A673 (cell line): Measurements from ENCODE around the gene MTHFD1L. TPM values are rescaled to one million over a fixed set of nuclear protein-coding genes. Genes with fewer than 3 reads are reported as not detected.
A peak's percentile ranks its signal among the peaks of the same experiment; 100 is the strongest.

ENCODE experiments used
- BruUV-seq: library from RNA; stranded (reverse); fragments of 400-500 nt; replicated peaks from 2 replicates; lab custom pipeline; 2021; lab: Mats Ljungman, UMichigan
- CTCF ChIA-PET: fragments of 300-600 bp; sonication (Branson Sonifier 250); formaldehyde crosslinking; loops from one replicate; lab custom pipeline; 2022; ENCODE audit warnings: antibody characterized with exemption; lab: Charles Lee
- POLR2A ChIA-PET: fragments of 300-600 bp; sonication (Branson Sonifier 250); formaldehyde crosslinking; loops from one replicate; lab custom pipeline; 2022; ENCODE audit warnings: antibody characterized with exemption; ENCODE audit not compliant: low non-redundant PET; lab: Charles Lee
- DNase-seq: peaks from one replicate; pipeline ENCODE4 v3.0.0-alpha.2; 2015; ENCODE audit warnings: low spot score
- H3K27ac ChIP-seq: fragments of 200-600 bp; sonication (generic); 2 replicates; pipeline ENCODE4 v1.5.1; 2016; ENCODE audit warnings: mixed run types, low read depth, mild to moderate bottlenecking, mixed read lengths, antibody characterized with exemption, low read length; ENCODE audit not compliant: poor library complexity, severe bottlenecking
- H3K27me3 ChIP-seq: fragments of 200-600 bp; sonication (generic); replicated peaks from 2 replicates; pipeline ENCODE4 v1.6.1; 2017; ENCODE audit warnings: mixed run types, low read depth, mild to moderate bottlenecking, mixed read lengths, antibody characterized with exemption, low read length; ENCODE audit not compliant: insufficient read depth, poor library complexity
- H3K36me3 ChIP-seq: fragments of 200-600 bp; sonication (generic); 2 replicates; pipeline ENCODE4 v1.6.1; 2016; ENCODE audit warnings: mixed run types, mild to moderate bottlenecking, mixed read lengths, antibody characterized with exemption, low read length; ENCODE audit not compliant: insufficient read depth, poor library complexity, severe bottlenecking
- H3K4me1 ChIP-seq: fragments of 200-600 bp; sonication (generic); 2 replicates; pipeline ENCODE4 v1.6.1; 2017; ENCODE audit warnings: mixed run types, mild to moderate bottlenecking, mixed read lengths, antibody characterized with exemption, low read length; ENCODE audit not compliant: insufficient read depth, poor library complexity, severe bottlenecking
- H3K4me3 ChIP-seq: fragments of 200-600 bp; sonication (generic); 2 replicates; pipeline ENCODE4 v1.5.1; 2016; ENCODE audit warnings: low read depth, mixed run types, mild to moderate bottlenecking, mixed read lengths, low read length; ENCODE audit not compliant: poor library complexity, severe bottlenecking
- H3K9me3 ChIP-seq: fragments of 200-600 bp; sonication (generic); 2 replicates; pipeline ENCODE4 v1.6.1; 2016; ENCODE audit warnings: mixed run types, low read depth, mild to moderate bottlenecking, mixed read lengths, antibody characterized with exemption, low read length; ENCODE audit not compliant: poor library complexity, severe bottlenecking
- CTCF ChIP-seq: fragments of 300-800, 200-600 bp; sonication (generic); conservative IDR thresholded peaks from 2 replicates; pipeline ENCODE4 v1.5.1; 2017; ENCODE audit warnings: low read depth, mild to moderate bottlenecking, antibody characterized with exemption, low read length, moderate library complexity, mixed read lengths
- EZH2 ChIP-seq: fragments of 200-600 bp; sonication (generic); IDR thresholded peaks from 2 replicates; pipeline ENCODE4 v1.6.1; 2017; ENCODE audit warnings: borderline replicate concordance, low read depth, mild to moderate bottlenecking, mixed read lengths, antibody characterized with exemption, low read length; ENCODE audit not compliant: poor library complexity, severe bottlenecking
- intact Hi-C: fragments of 100-400 bp; cut with micrococcal nuclease; formaldehyde crosslinking; loops from one replicate; pipeline ENCODE4 v1.10.0; 2022; ENCODE audit not compliant: unreplicated experiment
- total RNA-seq: library from RNA; stranded (reverse); gene quantifications from 2 replicates; pipeline ENCODE4 v1.2.3, GENCODE V29; 2021

Gene MTHFD1L
- total RNA-seq, 1 experiment from 2014 or later, result 78.7 TPM

- DNase-seq, result no peak
- ChIA-PET CTCF (interaction anchor here (0.9 kb wide), 1 partner anchor 47 kb away, joined by 4 read pairs; no protein-coding TSS in a partner anchor), POLR2A (interaction anchor here (0.7 kb wide), 1 partner anchor 493 kb away, joined by 8 read pairs; no protein-coding TSS in a partner anchor)
- peak overlapping the region; percentile 89 for H3K4me3 ChIP-seq
- intact Hi-C loops, result no loop called here
- peaks cover 4% of the 10 kb centered on the region for H3K4me1 ChIP-seq
- peak overlapping the region; percentile 97 for H3K27ac ChIP-seq
- H3K9me3 ChIP-seq, result no peaks in the 10 kb centered on the region
- H3K27me3 ChIP-seq, result no peaks in the 10 kb centered on the region
- H3K36me3 ChIP-seq, result no peaks in the 10 kb centered on the region
- no TSS peak for BruUV-seq
- TF ChIP-seq EZH2 (no peak), CTCF (no peak)
These were observed 478 bp upstream of the MTHFD1L start for GRCh38 chr6:150865043-150865405.

DNA sequence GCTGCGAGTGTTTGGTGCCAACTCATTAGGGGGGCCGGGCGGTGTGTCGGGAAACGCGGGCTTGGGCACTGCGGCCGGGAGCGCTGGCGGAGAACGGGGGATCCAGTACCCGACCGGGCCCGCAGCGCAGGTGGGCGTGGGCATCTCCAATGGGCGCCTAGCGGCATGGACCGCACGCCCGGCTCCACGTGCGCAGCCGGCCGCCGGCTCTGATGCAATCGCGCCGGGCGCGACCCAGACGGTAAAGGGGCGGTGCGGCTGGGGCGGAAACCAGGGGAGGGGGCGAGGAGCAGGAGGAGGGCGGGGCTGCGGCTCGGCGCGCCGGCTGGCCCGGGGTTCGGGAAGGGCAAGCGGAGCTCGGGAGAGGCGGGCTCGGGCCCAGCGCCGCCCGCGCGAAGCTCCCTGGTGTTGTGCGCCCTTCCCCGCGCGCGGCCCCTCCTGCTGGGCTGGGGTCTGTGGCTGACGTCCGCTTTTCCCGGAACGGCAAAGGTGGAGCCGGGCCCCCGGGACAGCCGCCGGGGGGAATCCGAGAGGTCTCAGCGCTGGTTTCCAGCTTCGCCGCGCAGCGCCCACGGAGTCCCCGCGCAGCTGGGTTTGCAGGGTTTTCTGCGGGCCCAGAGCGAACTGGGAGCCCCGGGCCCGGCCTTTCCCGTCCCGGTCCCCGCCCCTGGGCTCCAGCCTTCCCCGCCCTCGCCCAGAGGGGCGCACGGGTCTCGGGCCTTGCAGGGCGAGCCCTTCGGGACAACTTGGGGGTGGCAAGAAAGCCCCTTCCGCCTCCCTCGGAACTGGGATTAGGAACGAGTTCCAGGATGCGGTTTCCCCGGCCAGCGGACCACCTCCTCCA, 867 bp downstream of the MTHFD1L start:
- no peaks in the 10 kb centered on the region for H3K36me3 ChIP-seq
- no peak for TF ChIP-seq CTCF
- TF ChIP-seq EZH2, result no peak
- DNase-seq, result peak; percentile 93
- CTCF ChIA-PET, result interaction anchor here (0.9 kb wide), 1 partner anchor 49 kb away, joined by 4 read pairs; no protein-coding TSS in a partner anchor
- intact Hi-C loops, result no loop called here
- H3K27me3 ChIP-seq, result no peaks in the 10 kb centered on the region
- no TSS peak for BruUV-seq
- H3K4me1 ChIP-seq, result peaks cover 4% of the 10 kb centered on the region
- POLR2A ChIA-PET, result interaction anchor here (0.5 kb wide), 3 partner anchors 8 to 422 kb away, joined by 3 to 5 read pairs (median 4); no protein-coding TSS in a partner anchor
- H3K4me3 ChIP-seq, result peak overlapping the region; percentile 89
- H3K9me3 ChIP-seq, result no peaks in the 10 kb centered on the region
- peak overlapping the region; percentile 97 for H3K27ac ChIP-seq

GRCh38 chr6:150866991-150867501, 1.5 kb downstream of the MTHFD1L start:
- intact Hi-C loops, result no loop called here
- CTCF ChIA-PET, result no interaction called here
- BruUV-seq, result TSS peak; percentile 47

More at GRCh38 chr6:150866991-150867501, 1.5 kb downstream of the MTHFD1L start:
- H3K4me1 ChIP-seq, result peaks cover 4% of the 10 kb centered on the region
- POLR2A ChIA-PET, result interaction anchor here (0.5 kb wide), 2 partner anchors 8 to 41 kb away, joined by 4 to 5 read pairs; no protein-coding TSS in a partner anchor
- no peak for TF ChIP-seq EZH2
- TF ChIP-seq CTCF, result no peak
- H3K27ac ChIP-seq, result peak overlapping the region; percentile 97
- H3K4me3 ChIP-seq, result peak overlapping the region; percentile 89
- no peak for DNase-seq
- no peaks in the 10 kb centered on the region for H3K9me3 ChIP-seq
- no peaks in the 10 kb centered on the region for H3K36me3 ChIP-seq
- no peaks in the 10 kb centered on the region for H3K27me3 ChIP-seq
